ENCODE results near the gene RPL15.
"Not testable (repeated sequence)": the region's sequence is repeated elsewhere in the genome, so short reads cannot be mapped to it uniquely, and the experiment has no call there.

Gene RPL15

DNA sequence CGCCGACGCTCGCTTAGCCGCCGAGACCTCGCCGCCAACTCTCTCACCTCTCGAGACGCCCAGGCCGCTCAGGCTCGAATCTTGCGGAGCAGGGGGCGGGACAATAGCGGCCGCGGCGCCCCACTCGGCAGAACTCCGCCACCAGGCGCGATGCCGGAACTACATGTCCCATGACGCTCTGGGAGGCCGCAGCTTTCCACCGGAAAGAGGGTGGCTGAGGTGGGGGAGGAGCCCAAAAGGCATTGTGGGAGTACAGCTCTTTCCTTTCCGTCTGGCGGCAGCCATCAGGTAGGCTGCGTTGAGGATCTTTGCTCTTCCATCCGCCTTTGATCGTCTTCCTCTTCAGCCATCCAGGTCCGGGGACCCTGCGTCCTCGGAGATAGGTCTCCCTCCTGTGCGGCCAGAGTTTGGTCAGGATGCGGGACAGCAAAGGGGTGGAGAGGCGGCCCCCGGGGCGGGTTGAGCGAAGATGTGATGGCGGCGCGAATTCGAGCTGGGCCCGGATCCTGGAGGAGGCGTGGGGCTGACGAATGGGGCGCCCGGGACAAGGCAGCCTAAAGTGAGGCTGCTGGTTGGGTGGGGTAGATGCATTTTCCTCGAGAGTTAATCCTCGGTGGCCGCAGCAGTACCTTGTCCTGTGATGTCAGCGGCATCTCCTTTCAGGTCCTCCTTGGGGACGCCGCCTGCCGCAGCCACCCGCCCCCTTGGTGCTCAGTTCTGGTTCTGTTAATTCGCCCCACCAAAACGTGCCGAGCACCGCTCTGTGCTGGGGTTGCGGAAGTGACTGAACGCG is at the start of gene RPL15, which contains the start of gene NKIRAS1:
RPL15 (plus strand) TSS at position 247 of the 793 bp plus-strand sequence. CDS start 728 bp downstream, outside the sequence.
NKIRAS1 (minus strand) TSS at position 105 of the 793 bp plus-strand sequence. CDS start 6,086 bp downstream, outside the sequence.
- peak; percentile 96 to 97 for DNase-seq

DNA sequence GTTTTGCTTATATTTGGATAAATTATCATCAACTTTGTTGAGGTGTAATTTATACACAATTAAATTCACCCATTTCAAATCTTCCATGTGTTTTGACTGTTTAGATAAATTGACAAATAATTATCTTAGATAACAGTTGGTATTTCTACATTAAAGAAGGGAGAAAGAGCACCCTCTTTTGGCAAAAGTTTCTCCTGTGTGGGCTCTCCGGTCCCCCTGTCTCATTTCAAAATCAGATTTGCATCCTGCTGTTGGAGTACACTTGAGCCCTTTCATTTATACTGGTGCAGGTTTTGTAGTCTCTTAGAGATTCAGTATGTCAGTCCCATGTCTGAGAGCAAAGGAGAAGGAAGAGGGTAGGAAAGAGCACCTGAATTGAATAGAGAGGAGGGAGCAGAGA is 49.5 kb upstream of the RPL15 start:
- DNase-seq = no peak

DNA sequence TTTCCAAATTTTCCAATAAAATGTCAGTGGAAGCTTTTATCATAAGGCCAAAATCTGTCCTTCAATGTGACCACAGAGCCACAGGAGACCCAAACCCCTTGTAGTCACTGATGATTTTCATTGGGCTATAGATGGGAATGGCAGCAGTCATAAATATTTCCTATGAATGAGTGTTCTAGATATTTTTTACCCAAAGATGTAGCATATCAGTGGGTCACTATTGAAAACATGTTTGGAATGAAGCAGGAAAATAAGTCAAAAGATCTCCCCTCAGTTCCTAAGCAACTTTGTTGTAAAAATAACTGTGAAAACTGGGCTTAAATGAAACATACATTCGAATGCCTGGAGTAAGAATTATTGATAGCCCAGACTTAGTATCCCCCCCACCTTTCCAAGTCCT is 49.1 kb upstream of the RPL15 start:
- DNase-seq = no peak

DNA sequence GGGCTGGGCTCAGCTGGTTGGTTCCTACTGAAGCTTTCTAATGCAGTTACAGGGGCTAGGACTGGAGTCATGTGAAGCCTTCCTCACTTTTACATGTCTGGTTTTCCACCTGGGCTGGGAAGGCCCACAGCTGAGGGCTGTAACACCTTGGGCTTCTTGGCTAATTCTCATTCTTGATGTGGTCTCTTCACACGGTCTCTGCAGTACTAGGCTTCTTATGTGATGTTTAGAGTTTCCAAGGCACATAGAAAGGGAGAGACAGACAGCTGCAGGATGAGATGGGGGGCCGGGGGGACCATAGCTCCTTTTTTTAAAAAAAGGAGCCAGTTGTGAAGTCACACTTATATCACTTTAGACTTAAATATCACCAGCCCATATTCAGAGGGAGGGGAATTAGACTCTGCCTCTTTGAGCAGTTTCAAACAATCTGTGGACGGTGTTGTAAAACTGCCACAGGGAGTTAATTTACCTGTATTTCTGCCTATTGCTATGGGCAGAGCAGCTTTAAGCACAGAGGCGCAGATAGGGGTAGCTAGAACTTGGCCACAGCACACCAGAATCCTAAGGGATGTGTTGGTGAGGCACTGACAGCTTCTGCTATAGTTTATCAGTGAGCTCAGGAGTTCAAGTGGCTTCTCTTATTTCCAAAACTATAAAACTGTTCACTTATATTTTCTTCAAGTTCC is 46.8 kb upstream of the RPL15 start:
- DNase-seq = no peak

DNA sequence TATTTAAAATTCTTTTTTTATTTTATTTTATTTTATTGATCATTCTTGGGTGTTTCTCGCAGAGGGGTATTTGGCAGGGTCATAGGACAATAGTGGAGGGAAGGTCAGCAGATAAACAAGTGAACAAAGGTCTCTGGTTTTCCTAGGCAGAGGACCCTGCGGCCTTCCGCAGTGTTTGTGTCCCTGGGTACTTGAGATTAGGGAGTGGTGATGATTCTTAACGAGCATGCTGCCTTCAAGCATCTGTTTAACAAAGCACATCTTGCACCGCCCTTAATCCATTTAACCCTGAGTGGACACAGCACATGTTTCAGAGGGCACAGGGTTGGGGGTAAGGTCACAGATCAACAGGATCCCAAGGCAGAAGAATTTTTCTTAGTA is 46.3 kb upstream of the RPL15 start:
- not testable (repeated sequence) for DNase-seq

DNA sequence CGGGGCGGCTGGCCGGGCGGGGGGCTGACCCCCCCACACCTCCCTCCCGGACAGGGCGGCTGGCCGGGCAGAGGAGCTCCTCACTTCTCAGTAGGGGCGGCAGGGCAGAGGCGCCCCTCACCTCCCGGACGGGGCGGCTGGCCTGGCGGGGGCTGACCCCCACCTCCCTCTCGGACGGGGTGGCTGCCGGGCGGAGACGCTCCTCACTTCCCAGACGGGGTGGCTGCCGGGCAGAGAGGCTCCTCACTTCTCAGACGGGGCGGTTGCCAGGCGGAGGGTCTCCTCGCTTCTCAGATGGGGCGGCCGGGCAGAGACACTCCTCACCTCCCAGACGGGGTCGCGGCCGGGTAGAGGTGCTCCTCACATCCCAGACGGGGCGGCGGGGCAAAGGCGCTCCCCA is 45.6 kb upstream of the RPL15 start:
- DNase-seq = not testable (repeated sequence)

DNA sequence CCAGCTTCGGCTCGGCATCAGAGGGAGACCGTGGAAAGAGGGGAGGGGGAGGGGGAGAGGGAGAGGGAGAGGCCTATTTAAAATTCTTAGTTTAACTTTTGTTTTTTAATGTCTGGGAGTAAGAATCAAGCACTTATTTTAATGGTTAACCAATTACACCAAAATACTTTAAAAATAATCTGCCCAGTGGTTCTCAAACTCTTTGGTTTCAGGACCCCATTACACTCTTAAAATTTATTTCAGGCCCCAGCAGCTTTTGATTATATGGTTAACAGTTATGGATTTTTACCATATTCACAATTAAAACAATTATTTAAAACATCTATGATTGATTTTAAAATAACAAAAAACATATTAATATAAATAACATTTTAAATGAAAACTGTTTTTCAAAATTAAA is 44.6 kb upstream of the RPL15 start:
- DNase-seq = no peak

DNA sequence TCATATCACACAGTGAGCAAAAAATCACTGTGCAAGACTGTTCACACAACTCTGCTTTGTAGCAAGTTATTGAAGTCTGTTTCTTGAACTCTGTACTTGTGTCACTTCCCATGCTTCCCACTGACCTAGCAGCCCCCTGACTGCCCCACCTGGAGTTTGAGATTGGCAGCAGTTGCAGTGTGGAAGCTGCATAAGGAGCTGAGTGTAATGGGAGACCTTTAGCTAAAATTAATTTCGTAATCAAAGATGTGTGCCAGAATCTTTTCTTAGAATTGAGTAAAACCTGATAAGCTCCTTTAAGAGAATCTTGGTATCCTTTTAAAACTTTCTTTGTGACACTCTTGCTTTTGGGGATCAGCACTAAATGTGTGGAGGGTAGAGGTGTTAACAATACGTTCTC is 43.0 kb upstream of the RPL15 start:
- DNase-seq = no peak

DNA sequence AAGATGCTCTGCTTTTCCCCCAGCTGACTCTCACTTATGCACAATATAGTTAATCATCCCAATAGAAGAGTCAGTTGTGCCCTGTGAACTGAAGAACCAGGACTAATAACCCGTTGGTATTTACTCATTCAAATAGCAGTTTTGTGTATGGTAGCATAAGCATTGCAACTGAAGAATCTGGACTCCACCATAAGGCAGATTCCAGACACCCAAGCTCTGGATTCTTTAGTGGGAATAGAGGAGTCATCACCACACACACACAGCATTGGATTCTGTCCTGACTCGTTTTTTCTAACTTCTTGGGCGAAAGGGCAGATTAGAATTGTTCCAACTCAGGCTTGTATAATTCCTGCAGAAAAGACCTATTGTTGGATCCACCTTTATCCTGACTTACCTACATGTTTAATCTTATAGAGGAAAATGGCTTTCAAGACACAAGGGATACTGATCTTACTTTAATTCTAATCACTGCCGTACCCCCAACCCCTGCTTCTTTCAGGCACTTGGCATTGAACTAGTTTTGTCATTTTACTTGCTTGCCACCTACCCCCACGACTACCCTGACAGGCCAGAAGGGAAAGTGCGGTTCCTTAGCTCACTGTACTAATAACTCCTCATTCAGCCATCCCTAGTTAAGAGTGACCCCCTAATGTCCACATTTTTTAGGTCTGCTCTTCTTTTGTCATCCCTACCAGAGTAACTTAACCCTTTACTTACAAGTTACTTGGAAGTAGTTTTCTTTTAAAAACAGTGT is 42.4 kb upstream of the RPL15 start:
- DNase-seq = no peak

DNA sequence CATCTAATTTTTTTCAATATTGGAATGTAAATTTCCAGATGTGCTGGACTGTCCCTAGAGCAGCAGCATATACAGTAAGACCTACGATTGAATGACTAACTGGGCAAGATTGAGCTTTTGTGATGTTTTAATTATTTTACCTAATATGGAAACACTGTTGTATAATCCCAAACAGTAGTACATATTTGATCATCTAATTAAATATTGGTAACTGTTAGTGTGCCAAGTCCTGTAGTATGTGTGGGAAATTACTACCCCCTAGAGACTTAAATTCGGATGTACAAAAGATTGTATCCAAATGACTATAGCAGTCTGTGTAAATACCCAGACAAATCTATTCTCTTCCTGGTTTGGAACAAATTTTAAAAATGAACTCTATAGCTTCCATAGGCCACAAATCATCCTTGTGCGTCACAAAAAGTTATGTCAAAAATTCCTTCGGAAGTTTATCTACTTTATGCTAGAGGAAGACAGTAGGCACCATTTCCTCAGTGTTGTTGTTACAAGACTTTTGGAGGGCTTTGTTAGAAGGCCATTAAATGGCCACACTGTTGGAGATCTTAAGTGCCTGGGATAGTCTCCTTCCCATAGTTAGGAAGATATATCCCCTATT is 41.7 kb upstream of the RPL15 start:
- DNase-seq = no peak

DNA sequence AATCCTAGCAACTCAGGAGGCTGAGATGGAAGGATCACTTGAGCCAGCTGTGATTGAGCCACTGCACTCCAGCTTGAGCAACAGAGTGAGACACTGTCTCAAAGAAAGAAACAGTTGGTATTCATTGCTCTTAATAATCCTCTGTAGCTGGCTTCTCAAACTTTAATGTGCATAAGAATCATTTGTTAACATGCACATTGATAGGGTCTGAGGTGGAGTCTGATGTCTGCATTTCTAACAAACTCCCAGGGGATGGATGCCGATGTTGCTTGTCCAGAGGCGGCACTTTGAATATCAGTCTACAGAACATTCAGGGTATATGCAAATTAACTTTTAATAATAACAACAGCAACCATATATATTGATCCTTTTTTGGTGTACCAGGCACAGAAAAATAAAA is 40.0 kb upstream of the RPL15 start:
- no peak for DNase-seq

DNA sequence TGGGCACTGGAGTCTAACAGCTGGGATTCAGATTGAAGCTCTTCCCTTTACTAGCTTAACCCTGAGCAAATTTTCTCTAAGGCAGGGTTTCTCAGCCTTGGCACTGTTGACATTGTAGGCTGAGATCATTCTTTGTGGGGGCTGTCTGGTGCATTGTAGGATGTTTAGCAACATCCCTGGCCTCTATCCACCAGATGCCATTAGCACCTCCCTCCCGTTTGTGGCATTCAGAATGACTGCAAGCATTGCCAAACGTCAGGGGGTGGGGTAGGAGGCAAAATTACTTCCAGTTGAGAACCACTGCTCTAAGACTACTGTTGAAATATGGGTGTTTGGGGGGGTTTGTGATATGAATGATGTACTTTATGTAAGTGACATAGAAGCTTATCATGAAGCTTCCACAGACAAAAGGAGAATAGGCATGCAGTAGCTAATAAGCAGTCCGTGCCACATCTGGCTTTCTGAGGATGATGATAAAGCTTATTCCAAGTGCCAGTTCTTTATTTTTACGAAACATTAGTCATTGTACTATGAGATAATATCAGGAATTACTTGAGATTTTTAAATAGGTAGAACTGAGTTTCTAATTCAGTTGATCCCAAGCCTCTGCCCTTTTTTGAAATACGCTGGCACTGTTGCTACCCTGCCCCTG is 39.5 kb upstream of the RPL15 start:
- no peak for DNase-seq

DNA sequence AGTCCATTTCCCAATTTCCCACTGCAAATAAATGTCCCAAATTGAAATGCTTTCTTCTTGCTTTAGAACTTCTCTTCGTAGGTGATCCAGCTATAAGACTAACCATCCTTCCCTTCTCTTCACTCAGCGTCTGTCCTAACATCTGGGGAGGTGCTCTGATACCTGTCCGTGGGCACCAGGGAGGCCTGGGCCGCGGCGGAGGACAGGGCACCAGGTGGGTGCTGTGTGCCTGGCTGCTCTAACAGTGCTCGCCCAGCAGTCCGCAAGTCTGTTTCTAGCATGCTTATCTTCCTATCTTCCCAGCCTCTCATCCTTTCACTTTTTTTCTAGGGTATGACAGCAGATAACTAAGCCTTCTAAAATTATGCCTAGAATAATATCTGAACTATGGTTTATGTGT is 37.4 kb upstream of the RPL15 start:
- no peak for DNase-seq

DNA sequence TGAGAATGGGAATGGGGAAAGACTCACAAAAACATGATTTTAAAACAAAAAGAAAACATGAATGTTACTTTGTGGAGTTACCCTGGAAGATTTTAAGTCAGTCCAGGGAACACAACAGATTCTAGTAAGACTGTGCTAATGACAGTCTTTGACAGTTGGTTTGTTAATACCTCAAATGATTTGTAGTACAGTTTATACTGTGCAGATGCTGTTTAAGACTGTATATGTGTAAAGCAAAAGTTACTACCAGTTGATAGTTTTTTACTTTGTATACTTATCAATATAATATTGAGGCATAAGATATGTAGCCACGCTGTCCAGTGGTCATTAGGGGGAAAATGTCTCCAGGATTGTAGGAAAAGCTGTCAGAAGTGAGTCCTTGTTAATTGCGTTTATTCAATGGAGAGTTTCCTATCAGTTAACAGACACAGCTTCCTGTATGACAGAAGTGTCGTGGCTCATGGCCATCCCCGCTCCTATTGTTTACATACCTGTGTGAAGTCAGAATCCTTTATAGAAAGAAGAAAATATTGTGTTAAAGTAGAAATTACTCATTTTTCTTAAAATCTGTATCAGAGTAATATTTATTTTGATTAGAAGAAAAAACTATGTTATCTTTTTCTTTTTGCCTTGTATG is 36.1 kb upstream of the RPL15 start:
- DNase-seq = no peak

DNA sequence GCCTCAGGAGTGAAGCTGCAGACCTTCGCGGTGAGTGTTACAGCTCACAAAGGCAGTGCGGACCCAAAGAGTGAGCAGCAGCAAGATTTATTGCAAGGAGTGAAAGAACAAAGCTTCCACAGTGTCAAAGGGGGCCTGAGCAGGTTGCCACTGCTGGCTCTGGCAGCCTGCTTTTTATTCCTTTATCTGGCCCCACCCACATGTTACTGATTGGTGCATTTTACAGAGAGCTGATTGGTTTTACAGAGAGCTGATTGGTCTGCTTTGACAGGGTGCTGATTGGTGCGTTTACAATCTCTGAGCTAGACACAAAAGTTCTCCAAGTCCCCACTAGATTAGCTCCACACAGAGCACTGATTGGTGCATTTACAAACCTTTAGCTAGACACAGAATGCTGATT is 34.9 kb upstream of the RPL15 start:
- DNase-seq = not testable (repeated sequence)

DNA sequence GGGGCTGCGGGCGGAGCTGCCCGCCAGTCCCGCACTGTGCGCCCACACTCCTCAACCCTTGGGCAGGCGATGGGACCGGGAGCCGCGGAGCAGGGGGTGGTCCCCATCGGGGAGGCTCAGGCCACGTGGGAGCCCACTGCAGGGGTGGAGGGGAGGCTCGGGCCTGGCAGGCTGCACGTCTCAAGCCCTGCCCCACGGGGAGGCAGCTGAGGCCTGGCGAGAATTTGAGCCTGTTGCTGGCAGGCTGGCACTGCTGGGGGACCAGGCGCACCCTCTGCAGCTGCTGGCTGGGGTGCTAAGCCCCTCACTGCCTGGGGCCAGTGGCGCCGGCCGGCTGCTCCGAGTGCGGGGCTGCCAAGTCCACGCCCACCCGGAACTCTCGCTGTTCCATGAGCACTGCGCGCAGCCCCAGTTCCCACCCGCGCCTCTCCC is 34.4 kb upstream of the RPL15 start:
- no peak for DNase-seq

DNA sequence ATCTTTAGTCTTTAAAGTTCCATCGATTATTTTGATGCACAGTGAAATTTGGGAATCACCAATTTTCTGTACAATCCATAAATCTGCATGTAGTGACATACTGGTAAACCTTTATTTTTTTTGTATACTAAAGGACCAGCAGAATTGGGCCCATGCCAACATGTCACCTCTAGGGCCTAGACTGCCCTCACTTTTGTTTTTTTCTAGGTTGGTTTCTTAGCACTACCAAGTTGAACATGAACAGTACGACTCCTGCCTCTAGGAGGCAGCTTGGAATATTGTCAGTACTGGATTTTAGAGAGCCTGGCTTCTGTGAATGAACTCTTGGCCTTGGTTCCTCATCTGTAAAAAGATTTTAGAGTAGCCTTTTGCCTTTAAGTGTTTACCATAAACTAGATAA is 32.5 kb upstream of the RPL15 start:
- no peak for DNase-seq

DNA sequence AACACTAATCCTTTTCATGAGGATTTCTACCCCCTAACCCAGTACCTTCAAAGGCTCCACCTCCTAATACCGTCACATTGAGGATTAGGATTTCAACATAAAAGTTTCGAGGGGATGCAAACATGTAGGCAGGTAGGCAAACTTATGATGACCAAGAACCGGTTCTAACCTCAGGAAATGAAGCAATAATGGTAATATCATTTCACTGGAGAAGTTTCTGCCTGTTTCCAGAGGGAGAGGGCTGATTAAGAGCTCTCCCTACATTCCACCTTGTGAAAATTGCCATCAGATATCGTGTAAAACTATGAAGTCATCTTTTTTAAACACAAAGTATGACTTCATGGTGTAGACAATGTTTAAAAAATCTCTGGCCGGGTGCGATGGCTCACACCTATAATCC is 31.7 kb upstream of the RPL15 start:
- no peak for DNase-seq

DNA sequence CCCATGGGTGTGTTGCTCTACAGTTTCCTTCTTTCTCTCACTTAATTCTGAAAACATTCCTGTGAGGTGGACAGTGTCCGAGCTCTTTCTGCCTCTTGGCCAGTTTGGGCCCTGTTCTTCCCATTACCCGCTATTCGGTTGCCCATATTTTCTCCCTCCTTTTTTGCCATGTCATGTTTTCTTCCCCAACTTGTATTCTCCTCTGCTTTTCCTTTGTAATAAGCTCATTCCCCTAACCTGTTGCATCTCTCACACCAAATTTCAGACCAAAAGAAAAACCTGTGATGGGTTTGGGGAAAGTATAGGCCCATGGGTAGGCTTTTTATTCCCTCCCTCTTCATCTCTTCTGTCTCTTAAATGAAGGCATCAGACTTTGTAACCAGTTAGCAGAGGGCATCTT is 30.6 kb upstream of the RPL15 start:
- no peak for DNase-seq

DNA sequence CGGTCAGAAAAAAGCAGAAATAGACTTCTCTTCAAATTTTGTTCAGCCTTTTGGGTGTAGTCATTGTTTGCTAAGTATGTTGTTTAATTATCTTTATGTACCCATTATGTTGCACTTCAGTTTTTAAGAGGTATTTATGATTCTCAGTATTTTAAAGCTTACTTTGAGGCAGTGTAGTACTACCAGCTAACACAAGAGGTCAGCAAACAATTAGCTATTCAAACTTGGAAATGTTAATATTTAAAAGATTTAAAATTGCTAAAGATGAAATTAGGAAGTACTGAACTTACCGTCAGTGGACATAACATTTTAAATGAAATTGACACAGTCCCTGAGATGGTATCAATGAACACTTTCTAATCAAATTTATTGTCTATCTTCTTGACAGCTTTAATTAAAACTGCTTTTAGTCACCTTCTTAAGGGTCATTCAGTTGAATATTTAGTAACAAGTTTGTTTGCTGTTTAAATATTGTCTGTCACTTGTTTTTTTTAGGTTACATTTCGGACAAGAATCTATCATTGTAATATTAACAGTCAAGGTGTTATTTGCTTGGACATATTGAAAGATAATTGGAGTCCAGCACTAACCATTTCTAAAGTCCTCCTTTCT is 28.2 kb upstream of the RPL15 start:
- DNase-seq = no peak

DNA sequence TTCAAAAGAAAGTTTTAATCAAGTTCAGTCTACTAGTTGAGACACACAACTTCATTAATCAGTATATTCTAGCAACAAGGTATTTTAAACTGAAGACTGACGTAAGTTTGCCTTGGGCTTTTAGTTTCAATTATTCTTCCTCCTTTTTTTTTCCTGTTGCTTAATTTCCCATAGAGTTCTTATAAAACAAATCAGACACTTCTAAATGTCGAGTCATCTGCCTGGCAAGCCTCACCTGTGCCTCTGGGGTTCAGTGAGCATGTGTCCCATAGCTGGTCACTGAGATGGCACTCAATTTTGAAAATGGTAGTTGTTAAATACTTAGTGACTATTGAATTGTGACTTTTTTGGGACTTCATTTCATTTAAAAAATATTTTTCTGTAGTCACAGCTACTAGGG is 27.5 kb upstream of the RPL15 start:
- no peak for DNase-seq

DNA sequence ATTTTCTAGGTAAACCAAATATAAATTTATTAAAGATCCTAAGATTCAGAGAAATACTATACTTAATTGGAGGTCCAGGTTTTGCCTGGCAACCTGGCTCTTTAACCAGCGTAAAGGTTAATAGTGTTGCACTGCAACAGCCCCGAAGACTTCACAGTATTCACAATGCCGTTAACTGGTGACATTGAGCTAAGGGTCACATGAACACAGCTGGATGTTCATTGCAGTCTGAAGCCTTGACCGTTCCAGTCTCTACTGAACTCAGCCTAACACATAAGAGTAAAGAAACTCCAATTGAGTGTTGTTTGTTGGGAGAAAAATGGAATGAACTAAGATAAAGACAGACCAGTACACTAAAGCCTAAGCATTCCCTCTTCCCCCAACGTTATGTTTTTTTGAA is 27.0 kb upstream of the RPL15 start:
- DNase-seq = no peak

Measured in activated CD4-positive, alpha-beta T cell treated with anti-CD3 and anti-CD28 coated beads, Interleukin-2, amount 50 U/mL, for 4 hours (primary cell).